ENCODE results near the gene LENG1.

The LENG1 gene

DNA sequence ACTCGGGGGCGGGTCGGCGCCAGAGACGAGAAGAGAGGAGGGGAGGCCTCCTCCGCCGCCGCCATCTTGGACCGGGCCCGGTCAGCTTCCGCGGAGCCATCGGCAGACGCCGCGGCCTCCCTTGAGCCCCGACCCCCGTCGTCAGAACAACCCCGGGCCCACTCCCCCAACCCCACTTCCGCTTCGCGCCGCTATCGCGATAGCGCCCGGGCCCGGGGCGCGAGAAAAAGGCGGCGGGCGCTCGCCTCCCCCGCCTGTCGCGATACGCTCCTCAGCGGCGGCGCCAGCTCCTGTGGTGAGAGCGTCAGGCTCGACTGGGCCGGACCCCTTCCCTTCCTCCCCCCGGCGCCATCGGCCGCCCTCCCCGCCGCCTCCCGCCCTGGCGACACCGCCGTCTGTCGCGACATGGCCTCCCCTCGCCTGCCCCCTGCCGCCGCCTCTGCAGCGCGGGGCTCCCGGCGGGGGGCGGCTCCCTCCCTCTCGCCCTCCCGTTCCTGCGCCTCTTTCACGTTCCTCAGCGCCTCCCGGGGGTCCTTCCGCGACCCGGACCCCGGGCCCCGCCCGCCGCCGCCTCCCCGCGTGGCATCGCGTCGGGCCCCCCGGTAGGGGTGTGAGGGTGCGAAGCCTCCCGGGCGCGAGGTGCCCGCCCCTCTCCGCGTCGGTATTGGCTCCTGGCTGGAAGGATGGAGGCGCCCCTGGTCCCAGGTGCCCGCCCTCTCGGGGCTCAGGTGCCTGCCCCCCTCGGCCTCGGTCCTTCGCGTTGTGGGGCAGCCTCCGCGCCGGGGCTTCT lies 21.6 kb downstream of the LENG1 start, which contains the start of gene CNOT3:
Gene CNOT3, plus strand, starts transcription at position 64 of the 790 bp plus-strand sequence. CDS start 5,217 bp downstream, outside the sequence.
- DNase-seq: peak in 1 of 2 experiments; percentile 53

DNA sequence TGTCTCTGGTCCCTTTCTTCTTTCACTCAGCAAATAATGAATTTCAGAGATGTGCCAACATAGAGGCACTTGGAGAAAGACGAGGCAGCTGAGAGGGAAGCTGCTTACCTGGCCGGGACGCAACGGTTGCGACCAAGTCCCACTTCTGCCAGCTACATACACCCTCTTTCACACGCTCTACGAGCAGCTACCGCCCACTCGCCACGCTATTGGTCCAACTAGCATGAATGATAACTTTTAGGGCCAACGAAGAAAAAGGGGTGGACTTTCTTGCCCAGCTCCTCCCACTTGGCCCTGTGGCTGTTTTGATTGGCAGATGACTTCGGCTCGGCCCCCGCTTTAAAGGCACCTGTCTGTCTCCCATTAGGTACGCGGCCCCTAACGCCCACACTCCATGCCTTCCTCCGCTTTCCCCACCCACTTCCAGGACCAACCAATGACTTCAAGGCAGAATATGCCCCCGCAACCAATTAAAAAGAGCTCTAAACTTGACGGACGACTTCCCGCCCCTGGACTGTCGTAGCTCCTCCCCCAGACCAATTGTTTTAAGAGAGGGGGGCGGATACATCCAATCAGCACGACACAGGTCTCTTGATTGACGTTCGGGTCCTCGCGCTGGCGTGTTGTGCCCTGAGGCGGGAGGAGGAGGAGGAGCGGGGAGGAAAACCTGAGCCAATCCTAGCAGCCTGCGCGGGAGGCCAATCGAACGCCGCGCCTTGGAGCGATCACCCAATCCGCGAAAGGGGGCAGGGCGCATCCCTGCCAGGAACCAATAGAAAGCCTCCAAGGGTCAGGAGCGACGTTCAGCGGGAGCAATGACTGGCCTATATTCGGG lies 22.4 kb downstream of the LENG1 start:
- peak; percentile 100 for DNase-seq

- DNase-seq: peak; percentile 71 to 78
These were observed 23.2 kb downstream of the LENG1 start for GRCh38 chr19:54136086-54136863.

DNA sequence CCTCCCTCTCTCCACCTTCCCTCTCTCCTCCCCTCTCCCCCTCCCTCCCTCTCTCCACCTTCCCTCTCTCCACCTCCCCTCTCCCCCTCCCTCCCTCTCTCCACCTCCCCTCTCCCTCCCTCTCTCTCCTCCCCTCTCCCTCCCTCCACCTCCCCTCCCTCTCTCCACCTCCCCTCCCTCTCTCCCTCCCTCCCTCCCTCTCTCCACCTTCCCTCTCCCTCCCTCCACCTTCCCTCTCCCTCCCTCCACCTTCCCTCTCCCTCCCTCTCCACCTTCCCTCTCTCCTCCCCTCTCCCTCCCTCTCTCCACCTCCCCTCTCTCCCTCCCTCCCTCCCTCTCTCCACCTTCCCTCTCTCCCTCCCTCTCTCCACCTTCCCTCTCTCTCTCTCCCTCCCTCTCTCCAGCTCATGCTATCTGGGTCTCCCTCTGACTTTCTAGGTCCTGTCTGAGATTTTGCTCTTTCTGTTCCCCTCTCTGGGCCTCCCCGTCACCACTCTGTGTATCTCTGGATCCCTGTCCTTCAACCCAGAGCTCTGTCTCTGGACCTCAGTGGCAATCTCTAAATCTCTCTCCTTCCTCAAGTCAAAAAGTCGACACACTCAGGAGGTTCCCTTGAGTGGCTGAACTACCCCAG lies 25.4 kb downstream of the LENG1 start:
- no peak for DNase-seq

DNA sequence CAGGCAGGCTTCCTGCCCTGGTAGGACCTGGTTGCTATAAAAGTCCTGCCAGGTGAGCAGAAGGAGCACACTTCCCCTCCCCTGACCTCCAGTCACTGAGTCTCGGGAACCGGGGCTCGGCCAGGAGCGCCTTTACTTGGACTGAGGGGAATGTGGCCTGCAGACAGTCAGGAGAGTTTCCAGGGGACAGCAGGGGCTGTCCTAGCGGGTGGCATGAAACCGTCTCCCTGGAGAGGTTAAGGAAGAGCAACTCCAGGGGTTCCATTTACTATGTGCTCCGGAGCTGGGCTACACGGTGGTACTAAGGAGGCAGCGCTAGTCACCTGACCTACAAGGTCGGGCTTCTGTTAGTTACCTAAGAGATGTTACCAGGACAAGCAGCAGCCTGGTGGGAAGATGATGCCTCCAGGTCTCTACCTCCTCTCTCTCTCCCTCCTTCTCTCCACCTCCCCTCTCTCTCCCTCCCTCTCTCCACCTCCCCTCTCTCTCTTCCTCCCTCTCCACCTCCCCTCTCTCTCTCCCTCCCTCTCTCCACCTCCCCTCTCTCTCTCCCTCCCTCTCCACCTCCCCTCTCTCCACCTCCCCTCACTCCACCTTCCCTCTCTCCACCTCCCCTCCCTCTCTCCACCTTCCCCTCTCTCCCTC lies 26.1 kb downstream of the LENG1 start:
- DNase-seq: peak in 1 of 2 experiments; percentile 26

GRCh38 chr19:54129617-54129996 lies 29.9 kb downstream of the LENG1 start:
- DNase-seq: no peak

GRCh38 chr19:54128796-54129616 lies 30.5 kb downstream of the LENG1 start:
- DNase-seq: no peak

GRCh38 chr19:54128441-54128725 lies 31.1 kb downstream of the LENG1 start:
- no peak for DNase-seq

DNA sequence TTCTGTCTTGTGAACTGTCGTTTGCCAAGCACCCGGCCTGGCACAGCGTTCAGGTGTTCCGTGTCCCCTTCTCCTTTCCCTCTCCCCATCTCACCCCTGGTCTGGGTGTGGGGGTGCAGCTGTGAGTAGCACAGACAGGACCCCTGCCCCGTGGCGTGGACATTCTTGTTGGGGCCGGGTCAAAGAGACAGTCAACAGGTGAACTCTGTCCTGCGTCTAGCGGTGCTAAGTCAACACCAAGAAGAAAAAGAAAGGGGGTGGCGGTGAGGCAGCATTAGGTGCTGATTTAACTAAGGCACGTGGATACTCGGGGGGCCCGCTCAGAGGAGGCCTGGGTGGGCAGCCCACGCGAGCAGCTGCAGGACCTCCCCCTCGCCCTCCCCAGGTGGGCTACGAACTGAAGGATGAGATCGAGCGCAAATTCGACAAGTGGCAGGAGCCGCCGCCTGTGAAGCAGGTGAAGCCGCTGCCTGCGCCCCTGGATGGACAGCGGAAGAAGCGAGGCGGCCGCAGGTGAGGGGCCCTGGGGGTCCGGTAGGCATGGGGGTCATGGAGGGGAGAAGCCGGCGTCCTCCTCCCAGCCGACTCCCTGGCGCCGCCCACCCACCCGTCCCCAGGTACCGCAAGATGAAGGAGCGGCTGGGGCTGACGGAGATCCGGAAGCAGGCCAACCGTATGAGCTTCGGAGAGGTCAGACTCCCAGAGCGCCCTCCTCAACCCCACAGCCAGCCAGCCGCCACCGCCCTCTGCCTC lies 31.7 kb downstream of the LENG1 start:
- no peak for DNase-seq

GRCh38 chr19:54125713-54126112 lies 33.8 kb downstream of the LENG1 start:
- no peak for DNase-seq

DNA sequence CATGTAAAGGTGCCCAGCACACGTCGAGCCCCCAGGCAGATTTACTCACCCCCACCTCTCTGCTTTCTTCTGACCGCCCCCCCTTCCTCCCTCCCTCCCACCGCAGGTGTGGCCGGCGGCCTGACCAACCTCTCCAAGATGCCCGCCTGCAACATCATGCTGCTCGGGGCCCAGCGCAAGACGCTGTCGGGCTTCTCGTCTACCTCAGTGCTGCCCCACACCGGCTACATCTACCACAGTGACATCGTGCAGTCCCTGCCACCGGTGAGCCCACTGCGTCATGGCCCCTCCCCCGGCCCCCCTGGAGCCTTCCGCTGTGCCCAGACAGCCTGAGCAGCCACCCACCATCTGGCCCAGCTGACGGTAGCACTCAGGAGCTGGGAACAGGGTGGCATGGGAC lies 35.1 kb downstream of the LENG1 start:
- DNase-seq: no peak

DNA sequence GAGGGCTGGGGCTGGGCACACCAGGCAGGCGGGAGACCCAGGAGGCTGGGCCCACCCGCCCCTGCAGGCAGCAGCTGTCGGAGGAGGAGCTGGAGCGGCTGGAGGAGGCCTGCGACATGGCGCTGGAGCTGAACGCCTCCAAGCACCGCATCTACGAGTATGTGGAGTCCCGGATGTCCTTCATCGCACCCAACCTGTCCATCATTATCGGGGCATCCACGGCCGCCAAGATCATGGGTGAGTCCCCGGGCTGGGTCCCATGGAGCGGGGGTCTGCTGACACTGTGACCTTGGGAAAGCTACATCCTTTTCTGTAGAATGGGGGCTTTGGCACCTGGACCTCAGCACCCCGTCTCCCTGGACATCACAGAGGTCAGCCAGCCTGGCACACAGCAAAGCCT lies 35.8 kb downstream of the LENG1 start:
- no peak for DNase-seq

DNA sequence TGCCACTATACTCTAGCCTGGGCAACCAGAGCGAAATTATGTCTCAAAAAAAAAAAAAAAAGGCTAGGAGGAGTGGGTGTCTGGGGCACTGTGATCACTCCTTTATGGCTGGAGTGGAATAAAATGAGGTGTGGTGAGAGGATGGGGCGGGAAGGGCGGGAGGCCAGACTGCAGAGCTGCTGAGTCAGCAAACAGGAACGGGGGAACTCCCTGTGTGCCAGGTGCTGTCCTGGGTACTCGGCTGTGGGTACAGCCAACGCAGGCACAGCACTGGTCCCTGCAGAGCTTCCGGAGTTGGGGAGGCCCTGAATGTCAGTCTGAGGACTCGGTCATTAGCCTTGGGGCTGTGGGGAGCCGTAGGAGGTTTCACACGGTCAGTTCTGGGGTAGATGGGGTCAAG lies 38.3 kb downstream of the LENG1 start:
- DNase-seq: no peak

- DNase-seq: peak; percentile 99 to 100
These were observed 44.1 kb downstream of the LENG1 start, which contains the start of the genes PRPF31 and TFPT for GRCh38 chr19:54115109-54116063. PRPF31 (plus strand) TSS chr19:54115754; CDS start chr19:54118279, 2,525 bp downstream. TFPT (minus strand) TSS chr19:54115657; CDS start chr19:54115269, 388 bp downstream.

DNA sequence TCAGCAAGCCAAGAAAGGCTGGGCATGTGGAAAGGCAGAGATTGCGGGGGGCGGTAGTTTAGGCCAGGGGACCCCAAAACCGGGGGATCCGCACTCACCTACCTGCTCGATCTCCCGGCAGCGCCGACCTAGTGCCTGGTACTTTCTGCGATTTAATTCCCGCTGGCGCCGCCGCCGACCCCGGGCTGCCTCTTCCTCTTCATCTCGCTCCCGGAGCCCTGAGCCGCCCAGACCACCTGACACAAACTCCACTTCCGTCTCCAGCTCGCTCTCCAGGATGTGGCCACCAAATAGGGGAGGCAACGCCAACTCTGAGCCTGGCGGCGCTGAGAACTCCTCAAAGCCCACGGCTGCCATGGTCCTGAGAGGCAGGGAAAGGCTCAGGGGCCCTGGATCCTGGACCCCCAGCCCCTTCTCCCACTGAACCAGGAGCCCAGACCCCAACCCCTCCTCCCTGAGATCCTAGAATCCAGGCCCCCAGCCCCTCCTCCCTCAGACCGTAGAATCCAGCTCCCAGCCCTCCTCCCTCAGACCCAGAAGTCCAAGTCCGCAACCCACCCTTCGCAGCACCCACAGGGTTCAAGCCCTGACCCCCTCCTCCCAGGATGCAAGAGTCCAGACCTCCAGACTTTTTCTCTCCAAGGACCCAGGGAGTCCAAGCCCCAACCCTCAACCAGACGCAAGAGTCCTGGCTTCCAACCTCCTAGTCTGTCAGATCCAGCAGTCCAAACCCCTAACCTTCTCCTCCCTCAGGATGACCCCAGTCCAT lies 45.0 kb downstream of the LENG1 start:
- DNase-seq: peak in 1 of 2 experiments; percentile 71

- DNase-seq: no peak
These were observed 49.9 kb downstream of the LENG1 start for GRCh38 chr19:54109651-54110050.

DNA sequence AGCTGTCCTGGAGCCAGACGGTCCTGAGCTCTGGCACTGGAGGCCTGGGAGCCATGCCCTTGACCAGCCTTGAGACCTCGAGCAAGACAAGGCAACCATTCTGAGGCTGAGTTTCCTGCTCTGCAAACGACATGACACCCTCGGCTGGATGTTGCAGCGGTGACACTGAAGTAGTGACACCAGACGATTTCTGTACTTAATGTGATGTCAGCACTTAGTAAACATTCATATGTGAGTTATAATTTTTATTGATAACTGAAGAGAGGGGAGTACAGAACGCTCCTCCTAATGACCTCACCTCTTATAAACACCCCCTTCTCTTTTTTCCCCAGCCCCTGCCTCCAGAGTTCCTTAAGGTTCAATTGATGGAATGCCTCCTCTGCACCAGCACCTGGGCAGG lies 51.0 kb downstream of the LENG1 start:
- no peak for DNase-seq

- no peak for DNase-seq
These were observed 51.5 kb downstream of the LENG1 start for GRCh38 chr19:54107876-54108490.

Data from NCI-H526 (cell line).